ENCODE results near the gene P4HA2.

Gene P4HA2

GRCh38 chr5:132250547-132250946 is 22.9 kb upstream of the P4HA2 start:
- DNase-seq (ENCODE audit: low read depth in 1 of 2, low spot score in 1 of 2): no peak

- DNase-seq (ENCODE audit: low read depth in 1 of 2, low spot score in 1 of 2): no peak
Observed at GRCh38 chr5:132246806-132247205, 19.2 kb upstream of the P4HA2 start.

GRCh38 chr5:132245593-132245992 is 17.9 kb upstream of the P4HA2 start:
- DNase-seq (ENCODE audit: low read depth in 1 of 2, low spot score in 1 of 2): no peak

GRCh38 chr5:132243366-132243977 is 15.8 kb upstream of the P4HA2 start:
- no peak for DNase-seq (ENCODE audit: low read depth in 1 of 2, low spot score in 1 of 2)

GRCh38 chr5:132239776-132240175 is 12.1 kb upstream of the P4HA2 start:
- no peak for DNase-seq (ENCODE audit: low read depth in 1 of 2, low spot score in 1 of 2)

DNA sequence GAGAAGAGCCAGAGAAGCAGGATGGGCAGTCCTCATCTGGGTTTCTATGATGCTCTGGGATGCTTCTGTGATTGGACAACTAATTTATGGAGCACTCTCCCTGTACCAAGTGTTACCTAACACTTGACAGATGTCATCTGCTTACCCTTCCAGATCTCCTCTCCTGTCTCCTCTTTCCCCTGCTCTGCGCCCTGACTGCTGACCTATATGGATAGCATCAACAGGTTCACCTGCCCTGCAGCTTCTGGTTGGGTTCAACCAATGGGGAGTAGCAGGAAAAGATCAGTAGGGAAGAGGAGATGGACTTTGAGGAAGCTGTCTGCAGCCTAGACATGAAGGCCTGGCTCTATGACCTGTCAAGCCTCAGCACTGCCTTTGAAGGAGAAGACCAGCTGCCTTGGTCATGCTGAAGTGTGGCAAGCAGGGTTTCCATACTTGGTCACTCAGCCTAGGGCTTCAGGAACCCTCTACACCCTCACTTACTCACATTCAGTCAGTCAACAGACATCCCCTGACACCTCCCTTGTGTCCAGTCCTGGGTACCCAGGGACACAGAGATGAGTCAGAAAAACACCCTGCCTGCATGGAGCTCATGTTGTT is 11.3 kb upstream of the P4HA2 start:
- no peak for DNase-seq (ENCODE audit: low read depth in 1 of 2, low spot score in 1 of 2)

- DNase-seq (ENCODE audit: low read depth in 1 of 2, low spot score in 1 of 2): peak; percentile 35 to 60
Observed at GRCh38 chr5:132238169-132238744, 10.6 kb upstream of the P4HA2 start.

GRCh38 chr5:132237670-132238069 is 10.0 kb upstream of the P4HA2 start:
- DNase-seq (ENCODE audit: low read depth in 1 of 2, low spot score in 1 of 2): no peak

GRCh38 chr5:132237141-132237540 is 9.5 kb upstream of the P4HA2 start:
- DNase-seq (ENCODE audit: low read depth in 1 of 2, low spot score in 1 of 2): no peak

DNA sequence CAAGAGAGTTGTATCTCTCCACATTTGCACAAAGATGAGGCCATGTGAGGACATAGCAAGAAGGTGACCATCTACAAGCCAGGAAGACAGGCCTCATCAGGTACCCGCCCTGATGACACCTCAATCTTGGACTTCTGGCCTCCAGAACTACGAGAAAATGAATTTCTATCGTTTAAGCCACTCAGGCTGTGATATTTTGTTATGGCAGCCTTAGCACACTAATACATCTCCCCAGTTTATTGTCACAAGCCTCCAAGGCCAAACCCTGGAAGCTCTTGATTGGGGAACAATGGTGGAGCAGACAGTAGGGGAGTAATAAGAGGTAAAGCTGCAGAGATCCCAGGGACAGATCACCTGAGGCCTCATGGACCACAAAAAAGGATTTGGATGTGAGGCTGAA is 7.7 kb upstream of the P4HA2 start:
- DNase-seq (ENCODE audit: low read depth in 1 of 2, low spot score in 1 of 2): no peak

GRCh38 chr5:132234684-132235062 is 7.0 kb upstream of the P4HA2 start:
- no peak for DNase-seq (ENCODE audit: low read depth in 1 of 2, low spot score in 1 of 2)

DNA sequence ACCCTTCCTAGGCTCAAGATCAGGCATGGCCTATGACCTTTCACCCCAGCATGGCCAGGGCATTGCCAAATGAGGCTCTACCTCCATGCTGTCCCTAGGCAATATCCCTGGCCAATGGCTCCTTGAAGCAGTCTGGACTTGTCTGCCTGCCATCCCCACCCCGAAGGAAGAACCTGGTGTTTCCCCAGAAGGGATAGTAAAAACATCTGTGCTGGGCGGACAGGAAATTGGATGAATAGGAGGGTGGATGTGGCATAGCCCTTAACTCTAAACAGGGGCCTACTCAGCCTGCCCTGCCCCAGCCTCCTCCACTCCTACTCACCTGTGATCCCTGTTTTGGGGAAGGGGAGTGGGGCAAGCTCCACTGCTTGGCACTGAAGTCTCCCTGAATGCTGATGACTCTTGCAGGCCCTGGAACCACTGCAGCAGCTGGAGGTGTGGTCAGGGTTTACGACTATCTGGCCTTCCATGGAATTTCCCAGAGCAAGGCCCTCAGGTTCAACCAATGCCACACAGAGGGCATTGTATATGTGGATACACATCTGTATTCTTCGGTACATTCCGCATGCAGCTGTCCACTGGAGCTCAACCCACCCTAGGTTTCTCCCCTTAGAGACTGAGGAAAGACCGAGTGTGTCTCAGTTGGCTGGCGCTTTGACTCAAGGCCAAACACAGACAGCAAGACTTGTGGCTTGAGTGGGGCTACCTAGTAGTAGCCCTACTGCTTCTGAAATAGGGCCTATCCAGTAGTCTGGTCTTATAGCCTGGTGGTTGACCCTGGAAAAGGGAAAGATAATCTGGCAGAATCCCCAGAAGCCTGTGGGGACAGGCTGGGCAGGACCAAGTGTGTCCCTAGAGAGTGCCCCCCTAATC is 6.4 kb upstream of the P4HA2 start:
- no peak for DNase-seq (ENCODE audit: low read depth in 1 of 2, low spot score in 1 of 2)

DNA sequence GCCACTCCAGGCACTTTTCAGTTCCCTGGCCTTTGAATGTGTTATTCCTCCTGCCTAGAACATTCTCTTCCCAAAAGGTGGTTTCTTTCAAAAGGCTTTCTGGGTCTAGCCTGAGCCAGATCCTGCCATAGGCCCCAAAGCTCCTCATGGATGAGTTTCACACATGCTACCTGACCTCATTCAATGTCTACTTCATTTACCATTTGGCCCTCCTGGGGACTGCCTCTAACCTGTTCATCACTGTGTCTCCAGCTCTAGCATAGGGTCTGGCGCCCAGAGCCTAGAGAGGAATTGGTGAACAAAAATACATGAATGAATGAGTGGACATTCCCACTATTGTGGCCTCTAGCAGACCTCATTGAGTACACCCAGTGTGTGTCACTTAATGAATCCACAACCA is 5.4 kb upstream of the P4HA2 start:
- DNase-seq (ENCODE audit: low read depth in 1 of 2, low spot score in 1 of 2): no peak

DNA sequence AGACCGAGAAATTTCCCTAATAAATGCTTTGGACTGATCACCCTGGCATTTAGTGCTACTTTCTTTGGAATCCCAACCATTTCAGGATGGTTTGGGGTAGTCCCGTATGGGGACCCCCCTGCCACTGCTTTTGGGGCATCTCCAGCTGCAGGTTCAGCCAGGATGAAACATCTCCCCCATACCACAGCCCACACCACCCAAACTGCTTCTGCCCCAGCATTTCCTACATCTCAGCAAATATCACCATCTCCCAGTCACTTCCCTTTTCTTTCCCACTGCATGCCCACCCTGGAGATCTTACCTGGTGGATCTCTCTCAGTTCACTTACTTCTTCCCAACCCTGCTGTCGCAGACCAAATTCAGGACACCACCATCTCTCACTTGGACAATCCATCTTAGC is 4.8 kb upstream of the P4HA2 start:
- no peak for DNase-seq (ENCODE audit: low read depth in 1 of 2, low spot score in 1 of 2)

- DNase-seq (ENCODE audit: low read depth in 1 of 2, low spot score in 1 of 2): no peak
Observed at GRCh38 chr5:132230871-132231270, 3.2 kb upstream of the P4HA2 start.

GRCh38 chr5:132229236-132229635 is 1.6 kb upstream of the P4HA2 start:
- no peak for DNase-seq (ENCODE audit: low read depth in 1 of 2, low spot score in 1 of 2)

DNA sequence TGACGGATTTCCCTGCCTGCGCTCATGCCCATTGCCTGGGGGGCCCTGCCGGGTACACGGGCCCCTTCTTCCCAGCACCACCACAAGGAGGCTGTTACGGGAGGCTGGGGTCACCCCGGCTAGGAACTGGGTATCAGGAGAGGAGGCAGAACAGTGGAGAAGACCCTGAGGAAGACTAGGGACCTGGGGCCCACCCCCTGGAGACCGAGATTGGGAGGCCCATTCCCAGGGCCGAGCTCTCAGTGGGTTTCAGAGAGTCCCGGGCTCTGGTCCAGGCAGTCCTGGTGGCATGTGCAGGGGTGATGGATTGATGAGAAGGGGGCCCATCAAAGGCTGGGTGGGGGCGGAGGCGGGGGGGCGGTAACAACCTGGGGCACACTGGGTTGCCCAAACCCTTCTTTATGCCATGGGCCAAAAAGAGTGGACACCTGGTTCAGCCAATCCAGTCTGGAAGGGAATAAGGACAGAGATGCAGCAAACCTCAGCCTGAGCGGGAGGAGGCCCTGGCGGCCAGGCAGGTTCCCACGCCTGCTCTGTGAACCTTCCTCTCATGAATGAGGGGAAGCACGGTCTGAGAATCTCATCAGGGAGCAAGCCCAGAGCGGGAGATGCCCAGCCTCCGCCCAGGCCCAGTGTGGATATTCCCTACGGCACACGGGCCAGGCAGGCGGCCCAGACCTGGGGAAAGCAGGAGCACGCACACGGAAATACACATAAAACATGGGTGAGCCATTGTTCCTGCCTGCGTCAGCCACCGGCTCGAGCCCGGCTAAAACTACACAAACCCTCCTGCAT is 785 bp upstream of the P4HA2 start:
- DNase-seq (ENCODE audit: low read depth in 1 of 2, low spot score in 1 of 2): no peak

- no peak for DNase-seq (ENCODE audit: low read depth in 1 of 2, low spot score in 1 of 2)
Observed at GRCh38 chr5:132227235-132227484, 493 bp downstream of the P4HA2 start.

DNA sequence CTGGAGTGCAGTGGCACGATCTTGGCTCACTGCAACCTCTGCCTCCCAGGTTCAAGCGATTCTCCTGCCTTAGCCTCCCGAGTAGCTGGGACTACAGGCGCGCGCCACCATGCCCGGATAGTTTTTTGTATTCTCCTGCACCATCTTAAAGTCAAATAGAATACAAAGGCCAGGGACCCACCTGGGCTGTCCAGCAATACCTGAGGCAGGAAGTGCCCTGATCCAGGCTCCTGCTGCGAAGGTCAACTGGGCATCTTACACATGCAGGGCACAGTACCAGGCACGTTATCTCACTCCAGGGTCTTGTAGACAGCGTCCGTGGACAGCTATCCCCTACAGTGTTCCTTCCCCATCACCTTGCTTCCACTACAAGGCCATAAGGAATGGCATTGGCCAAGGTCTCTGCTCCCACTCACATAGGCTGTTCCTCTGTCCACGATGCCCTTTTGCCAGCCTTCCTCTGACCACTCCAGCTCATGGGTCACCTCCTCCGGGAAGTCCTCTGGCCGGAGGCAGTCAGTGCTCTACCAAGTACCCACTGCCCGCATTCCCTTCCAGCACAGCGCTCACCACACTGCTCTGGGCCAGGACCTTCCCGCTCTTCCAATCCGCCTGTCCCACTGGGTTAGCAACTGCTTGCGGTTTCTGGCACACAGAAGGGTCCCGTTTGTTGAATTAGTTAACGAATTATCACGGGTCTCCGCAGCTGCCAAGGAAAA is 978 bp downstream of the P4HA2 start:
- no peak for DNase-seq (ENCODE audit: low read depth in 1 of 2, low spot score in 1 of 2)

- DNase-seq (ENCODE audit: low read depth in 1 of 2, low spot score in 1 of 2): peak in 1 of 2 donors; percentile 21
Observed at GRCh38 chr5:132225165-132226032, 2.3 kb downstream of the P4HA2 start.
